T-helper 22 cell (primary cell): ENCODE measurements around the gene LRRC45.

Experiments
- DNase-seq: peaks from one replicate; pipeline ENCODE4 v3.0.0-alpha.2; 2020; ENCODE audit warnings: low read depth

The LRRC45 gene

DNA sequence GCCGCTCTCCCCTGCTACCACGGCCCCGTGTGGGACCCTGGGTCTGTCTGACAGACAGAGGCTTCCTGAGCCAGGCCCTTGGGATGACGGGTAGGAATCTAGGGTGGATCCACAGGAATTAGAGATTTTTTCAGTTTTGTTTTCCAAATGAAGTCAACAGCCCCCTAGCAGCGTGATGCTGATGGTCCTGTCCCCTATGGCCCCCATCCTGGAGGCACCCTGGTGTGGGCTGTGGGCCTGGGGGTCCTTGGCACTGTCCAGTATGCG, 15.9 kb upstream of the LRRC45 start:
- DNase-seq: no peak

DNA sequence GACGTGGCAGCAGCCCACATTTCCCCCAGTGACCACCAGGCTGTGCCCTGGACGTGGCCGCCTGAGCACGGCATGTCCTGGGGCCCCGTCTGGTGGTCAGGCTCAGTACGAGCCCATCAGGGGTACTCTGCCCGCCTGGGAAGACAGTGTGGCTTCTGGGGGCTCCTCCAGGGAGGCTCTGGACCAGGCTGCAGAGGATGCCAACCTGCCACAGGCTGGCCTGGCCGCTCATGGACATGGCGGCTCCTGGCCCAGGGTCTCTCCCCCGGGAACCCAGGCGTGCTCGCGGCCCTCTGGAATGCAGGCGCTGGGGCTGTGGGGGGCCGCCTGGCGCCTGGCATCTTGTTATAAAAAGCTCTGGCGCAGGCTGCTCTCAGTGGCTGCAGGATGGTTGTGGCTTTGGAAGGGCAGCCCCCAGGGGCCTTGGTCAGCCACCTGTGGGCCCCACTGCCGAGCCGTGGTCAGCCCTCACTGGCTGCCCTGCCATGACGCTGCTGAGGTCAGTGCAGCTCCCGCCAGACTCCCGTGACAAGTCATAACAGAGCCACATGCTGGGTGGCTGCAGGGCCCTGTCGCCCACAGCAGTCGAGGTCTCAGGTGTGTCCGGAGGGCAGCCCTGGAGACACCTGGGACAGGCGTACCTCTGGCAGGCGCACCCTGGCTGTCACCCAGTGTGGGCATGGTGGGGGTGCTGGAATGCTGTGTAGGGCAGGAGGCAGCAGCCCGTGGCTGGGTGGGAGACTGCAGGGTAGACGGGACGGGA, 15.4 kb upstream of the LRRC45 start:
- no peak for DNase-seq

DNA sequence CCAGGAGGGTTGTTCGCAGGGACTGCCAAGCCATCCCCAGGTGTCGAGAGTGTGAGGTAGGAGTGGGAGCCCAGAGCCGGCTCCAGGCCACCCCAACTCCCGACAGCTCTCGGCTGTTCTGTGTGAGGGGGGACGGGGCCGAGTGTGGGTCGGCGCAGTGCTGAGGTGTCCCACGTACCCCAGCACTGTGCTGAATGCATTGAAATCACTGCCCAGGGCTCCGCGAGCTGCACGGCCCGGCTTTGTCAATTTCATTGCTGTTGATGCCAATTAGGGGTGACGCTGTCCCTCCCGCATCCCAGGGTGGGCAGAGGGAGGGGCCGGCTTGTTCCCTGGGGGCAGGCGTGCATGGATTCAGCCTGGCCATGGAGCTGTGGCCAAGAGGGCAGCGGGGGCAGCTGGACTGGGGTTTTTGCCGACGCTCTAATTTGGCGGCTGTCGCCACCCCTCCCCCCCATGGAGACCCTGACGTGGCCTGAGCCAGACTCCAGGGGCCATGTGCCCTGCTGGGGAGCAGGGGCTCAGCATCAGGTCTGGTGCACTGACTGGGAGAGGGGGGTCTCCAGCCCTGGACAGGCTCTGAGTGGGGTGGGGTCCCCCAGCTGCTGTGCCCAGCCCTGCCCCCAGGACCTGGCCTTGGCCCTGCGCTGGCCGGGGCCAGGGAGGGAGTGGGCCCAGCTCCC, 14.7 kb upstream of the LRRC45 start:
- DNase-seq: no peak

DNA sequence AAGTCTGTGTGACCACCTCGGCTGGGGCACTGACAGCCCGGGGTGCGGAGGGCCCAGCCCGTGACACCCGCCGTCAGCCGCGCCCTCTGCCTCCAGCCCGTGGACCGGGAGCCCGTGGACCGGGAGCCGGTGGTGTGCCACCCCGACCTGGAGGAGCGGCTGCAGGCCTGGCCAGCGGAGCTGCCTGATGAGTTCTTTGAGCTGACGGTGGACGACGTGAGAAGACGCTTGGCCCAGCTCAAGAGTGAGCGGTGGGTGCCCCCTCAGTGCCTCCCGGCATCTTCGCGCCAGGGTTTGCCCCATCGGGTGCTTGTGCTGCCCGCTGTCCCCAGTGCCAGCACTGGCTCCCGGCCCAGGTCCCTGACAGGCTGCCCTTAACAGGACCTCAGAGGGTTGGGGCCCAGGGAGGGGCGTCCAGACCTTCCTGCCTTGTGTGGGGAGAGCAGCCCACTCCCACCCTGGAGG, 14.1 kb upstream of the LRRC45 start:
- DNase-seq: no peak

DNA sequence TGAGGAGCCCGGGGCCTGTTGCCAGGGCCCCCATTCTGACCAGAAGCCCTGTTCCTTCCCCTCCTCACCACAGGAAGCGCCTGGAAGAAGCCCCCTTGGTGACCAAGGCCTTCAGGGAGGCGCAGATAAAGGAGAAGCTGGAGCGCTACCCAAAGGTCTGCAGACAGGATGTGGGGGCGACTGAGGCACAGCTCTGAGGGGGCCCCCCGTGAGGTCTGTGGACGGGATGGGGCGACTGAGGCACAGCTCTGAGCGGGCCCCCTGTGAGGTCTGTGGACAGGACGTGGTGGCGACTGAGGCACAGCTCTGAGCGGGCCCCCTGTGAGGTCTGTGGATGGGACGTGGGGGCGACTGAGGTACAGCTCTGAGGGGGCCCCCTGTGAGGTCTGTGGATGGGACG, 13.7 kb upstream of the LRRC45 start:
- no peak for DNase-seq

- no peak for DNase-seq
Measured at GRCh38 chr17:82010575-82011525, 12.3 kb upstream of the LRRC45 start.

- DNase-seq: no peak
Measured at GRCh38 chr17:82011617-82012187, 11.4 kb upstream of the LRRC45 start.

DNA sequence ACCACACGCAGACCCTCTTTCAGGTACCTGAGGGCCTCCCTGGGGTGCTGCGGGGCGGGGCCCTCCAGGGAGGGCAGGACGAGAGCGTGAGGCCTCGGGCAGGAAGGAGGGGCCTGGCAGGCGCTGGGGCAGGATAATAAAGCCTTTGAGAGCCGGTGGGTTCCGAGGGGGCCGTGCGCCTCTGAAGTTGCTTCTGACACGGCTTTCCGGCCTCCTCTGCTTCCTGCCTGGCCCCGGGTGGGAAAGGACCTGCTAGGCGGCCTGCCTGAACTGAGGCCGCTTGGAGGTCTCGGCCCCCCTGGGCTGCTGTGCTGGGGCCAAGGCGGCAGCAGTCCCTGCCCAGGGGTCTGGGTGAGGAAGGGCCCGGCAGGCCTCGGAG, 10.9 kb upstream of the LRRC45 start:
- no peak for DNase-seq

GRCh38 chr17:82012640-82013295, 10.3 kb upstream of the LRRC45 start:
- DNase-seq: no peak

DNA sequence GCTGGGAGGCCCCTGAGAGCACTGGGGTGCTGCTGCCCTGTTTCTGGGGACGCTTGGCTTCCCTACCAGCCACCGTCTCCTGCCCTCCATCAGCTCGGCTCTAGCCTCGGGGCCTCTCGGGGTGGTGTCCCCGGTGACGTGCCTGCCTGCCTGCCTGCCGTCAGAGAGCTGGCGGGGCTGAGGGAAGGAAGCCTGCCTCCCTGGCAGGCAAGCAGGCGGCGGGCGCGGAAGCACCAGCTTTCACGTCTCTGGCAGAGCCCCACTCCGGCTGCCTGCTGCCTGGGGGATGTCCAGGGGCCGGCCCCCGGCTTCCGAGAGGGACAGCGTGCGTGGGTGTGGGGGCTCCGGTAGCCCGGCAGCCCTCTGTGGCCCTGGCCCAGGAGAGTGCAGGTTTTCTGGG, 9.8 kb upstream of the LRRC45 start:
- DNase-seq: no peak

GRCh38 chr17:82013772-82014321, 9.3 kb upstream of the LRRC45 start:
- no peak for DNase-seq

DNA sequence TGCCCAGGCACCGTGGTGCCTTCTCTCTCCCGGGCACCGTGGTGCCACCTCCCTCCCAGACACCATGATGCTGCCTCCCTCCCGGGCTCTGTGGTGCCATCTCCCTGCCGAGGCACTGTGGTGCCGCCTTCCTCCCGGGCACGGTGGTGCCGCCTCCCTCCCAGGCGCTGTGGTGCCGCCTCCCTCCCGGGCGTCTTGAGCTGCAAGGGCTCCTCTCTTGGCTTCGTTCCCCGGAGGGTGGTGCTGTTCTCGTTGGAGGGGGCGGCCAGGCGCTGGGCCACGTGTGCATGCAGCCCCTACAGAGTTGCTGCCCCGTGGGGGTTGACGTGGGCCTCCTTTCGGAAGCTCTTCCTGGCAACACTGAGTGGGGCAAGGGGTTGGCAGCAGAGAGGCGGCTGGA, 8.7 kb upstream of the LRRC45 start:
- no peak for DNase-seq

DNA sequence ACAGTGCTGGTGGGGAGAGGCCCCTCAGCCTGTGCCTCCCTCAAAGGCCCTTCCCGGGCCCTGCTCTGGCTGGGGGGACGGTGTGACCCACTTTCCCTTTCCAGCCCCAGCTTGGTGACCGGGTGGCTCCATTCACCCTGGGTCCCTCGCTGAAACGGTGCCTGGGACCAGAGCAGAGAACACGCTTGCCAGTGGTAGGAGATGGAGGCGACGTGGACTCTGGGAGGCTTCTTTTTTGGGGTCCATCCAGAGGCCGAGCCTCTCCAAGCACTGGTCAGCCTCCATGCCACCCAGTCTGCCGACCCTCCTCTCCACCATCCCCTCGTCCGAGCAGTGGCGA, 8.2 kb upstream of the LRRC45 start:
- DNase-seq: no peak

GRCh38 chr17:82015311-82015971, 7.7 kb upstream of the LRRC45 start:
- DNase-seq: no peak

DNA sequence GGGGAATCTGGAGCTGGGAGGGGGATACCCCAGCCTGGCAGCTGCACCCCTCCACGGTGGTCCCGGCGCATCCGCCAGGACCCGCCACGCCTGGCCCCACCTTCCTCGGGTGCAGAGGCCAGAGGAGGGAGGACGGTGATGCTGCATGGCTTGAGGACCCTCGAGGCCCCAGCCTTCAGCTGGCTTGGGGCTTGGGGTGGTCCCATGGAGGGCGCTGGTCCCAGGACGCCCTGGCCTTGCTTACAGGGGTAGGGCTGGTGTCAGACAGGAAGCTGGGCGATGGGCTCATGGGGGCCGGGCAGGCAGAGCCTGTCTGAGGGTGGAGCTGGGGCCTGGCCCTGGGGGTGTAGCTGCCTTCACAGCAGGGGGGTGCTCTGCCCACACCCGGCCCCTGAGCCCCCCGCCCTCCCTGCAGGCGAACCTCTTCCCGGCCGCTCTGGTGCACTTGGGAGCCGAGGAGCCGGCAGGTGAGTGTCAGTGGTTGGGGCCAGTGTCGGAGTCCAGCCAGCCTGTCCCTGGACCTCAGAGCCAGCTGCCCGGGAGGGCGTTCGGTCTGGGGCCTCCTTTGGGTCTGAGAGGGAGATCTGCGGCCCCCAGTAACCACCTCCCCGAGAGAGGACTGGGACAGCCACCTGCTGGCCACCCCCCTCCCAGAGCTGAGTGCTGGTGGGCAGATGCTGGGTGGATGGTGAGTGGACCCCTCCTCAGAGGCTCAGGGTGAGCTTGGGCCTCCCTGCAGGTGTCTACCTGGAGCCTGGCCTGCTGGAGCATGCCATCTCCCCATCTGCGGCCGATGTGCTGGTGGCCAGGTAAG, 6.8 kb upstream of the LRRC45 start:
- no peak for DNase-seq

DNA sequence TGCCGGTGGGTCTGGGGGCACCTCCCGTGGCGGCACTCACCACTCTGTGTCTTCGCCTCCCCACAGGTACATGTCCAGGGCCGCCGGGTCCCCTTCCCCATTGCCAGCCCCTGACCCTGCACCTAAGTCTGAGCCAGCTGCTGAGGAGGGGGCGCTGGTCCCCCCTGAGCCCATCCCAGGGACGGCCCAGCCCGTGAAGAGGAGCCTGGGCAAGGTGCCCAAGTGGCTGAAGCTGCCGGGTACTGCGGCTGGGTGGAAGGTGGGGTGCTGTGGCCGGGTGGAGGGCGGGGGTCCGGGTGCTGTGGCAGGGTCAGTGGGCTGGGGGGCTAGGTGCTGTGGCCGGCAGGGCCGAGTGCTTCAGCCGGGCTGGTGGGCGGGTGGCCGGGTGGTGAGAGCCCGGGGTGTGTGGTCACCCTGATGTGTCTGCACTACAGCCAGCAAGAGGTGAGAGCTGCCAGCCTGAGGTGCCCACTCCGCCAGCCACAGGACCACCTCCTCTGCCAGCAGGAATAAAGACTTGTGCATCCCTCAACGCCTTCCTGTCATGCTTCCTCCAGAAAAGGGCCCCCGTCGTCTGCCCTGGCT, 6.1 kb upstream of the LRRC45 start:
- no peak for DNase-seq

- DNase-seq: no peak
Measured at GRCh38 chr17:82017612-82018151, 5.4 kb upstream of the LRRC45 start.

- DNase-seq: no peak
Measured at GRCh38 chr17:82018152-82018988, 4.7 kb upstream of the LRRC45 start.
